ENCODE data around the gene TAX1BP1. TPM values are rescaled to one million over a fixed set of nuclear protein-coding genes. Genes with fewer than 3 reads are reported as not detected.

The TAX1BP1 gene
- polyA plus RNA-seq, 1 donor from 2014 or later: 115 TPM

DNA sequence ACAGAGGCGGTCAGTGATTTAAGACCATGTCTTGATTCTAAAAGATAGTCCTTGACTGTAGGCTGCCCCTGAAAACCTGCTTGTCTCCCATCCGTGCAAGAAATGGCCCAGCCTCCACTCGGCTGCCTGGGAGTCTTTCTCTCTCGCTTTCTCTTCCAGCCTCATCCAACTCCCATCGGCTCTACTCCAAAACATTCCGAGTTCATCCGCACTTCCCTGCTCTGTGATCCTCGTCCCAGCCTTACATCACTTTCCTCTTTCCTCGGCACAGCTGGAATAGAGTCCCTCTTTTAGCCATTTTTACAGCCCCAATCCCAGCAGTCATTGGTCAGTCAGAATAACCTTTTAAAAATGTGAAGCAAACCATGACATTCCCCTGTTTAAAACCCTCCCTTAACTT lies 135.1 kb downstream of the TAX1BP1 start:
- Histone ChIP-seq H3K27me3 (ENCODE audit: insufficient read depth, low read depth, low read length) (no peaks in the 10 kb centered on the region), H3K4me2 (ENCODE audit: low read length) (no peak overlapping the region), H3K4me3 (ENCODE audit: low read length) (no peak overlapping the region), H2AFZ (ENCODE audit: low read depth, low read length) (no peak overlapping the region), H3K79me2 (replicated peaks; ENCODE audit: insufficient read depth, low read length) (no peaks in the 10 kb centered on the region), H3K9me3 (ENCODE audit: low read length) (no peaks in the 10 kb centered on the region), H3K9me2 (ENCODE audit: insufficient read depth, low read length) (no peaks in the 10 kb centered on the region), H3K9ac (ENCODE audit: low read length) (no peak overlapping the region), H3F3A (ENCODE audit: insufficient read depth, low read length, poor library complexity, severe bottlenecking) (no peaks in the 10 kb centered on the region), H3K27ac (ENCODE audit: low read length) (no peak overlapping the region), H4K20me1 (ENCODE audit: insufficient read depth) (no peaks in the 10 kb centered on the region), H3K36me3 (ENCODE audit: insufficient read depth, low read length) (no peaks in the 10 kb centered on the region)
- TF ChIP-seq POLR2AphosphoS5 (IDR thresholded peaks at IDR 0.05): no peak
- TF ChIP-seq, protein P1, sequence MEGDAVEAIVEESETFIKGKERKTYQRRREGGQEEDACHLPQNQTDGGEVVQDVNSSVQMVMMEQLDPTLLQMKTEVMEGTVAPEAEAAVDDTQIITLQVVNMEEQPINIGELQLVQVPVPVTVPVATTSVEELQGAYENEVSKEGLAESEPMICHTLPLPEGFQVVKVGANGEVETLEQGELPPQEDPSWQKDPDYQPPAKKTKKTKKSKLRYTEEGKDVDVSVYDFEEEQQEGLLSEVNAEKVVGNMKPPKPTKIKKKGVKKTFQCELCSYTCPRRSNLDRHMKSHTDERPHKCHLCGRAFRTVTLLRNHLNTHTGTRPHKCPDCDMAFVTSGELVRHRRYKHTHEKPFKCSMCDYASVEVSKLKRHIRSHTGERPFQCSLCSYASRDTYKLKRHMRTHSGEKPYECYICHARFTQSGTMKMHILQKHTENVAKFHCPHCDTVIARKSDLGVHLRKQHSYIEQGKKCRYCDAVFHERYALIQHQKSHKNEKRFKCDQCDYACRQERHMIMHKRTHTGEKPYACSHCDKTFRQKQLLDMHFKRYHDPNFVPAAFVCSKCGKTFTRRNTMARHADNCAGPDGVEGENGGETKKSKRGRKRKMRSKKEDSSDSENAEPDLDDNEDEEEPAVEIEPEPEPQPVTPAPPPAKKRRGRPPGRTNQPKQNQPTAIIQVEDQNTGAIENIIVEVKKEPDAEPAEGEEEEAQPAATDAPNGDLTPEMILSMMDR (IDR thresholded peaks at IDR 0.05; ENCODE audit: poor library complexity, severe bottlenecking): no peak
- no peak for TF ChIP-seq RAD21 (conservative IDR thresholded peaks at IDR 0.05)
- TF ChIP-seq EZH2 (IDR thresholded peaks at IDR 0.05; ENCODE audit: borderline replicate concordance, insufficient read depth, low read length, poor library complexity, severe bottlenecking): no peak
- TF ChIP-seq TAF1 (IDR thresholded peaks at IDR 0.05; ENCODE audit: low read depth): no peak
- no peak for TF ChIP-seq MXI1 (conservative IDR thresholded peaks at IDR 0.05; ENCODE audit: poor library complexity, severe bottlenecking)
- TF ChIP-seq EP300 (conservative IDR thresholded peaks at IDR 0.05; ENCODE audit: poor library complexity, severe bottlenecking): no peak
- TF ChIP-seq, protein P2, sequence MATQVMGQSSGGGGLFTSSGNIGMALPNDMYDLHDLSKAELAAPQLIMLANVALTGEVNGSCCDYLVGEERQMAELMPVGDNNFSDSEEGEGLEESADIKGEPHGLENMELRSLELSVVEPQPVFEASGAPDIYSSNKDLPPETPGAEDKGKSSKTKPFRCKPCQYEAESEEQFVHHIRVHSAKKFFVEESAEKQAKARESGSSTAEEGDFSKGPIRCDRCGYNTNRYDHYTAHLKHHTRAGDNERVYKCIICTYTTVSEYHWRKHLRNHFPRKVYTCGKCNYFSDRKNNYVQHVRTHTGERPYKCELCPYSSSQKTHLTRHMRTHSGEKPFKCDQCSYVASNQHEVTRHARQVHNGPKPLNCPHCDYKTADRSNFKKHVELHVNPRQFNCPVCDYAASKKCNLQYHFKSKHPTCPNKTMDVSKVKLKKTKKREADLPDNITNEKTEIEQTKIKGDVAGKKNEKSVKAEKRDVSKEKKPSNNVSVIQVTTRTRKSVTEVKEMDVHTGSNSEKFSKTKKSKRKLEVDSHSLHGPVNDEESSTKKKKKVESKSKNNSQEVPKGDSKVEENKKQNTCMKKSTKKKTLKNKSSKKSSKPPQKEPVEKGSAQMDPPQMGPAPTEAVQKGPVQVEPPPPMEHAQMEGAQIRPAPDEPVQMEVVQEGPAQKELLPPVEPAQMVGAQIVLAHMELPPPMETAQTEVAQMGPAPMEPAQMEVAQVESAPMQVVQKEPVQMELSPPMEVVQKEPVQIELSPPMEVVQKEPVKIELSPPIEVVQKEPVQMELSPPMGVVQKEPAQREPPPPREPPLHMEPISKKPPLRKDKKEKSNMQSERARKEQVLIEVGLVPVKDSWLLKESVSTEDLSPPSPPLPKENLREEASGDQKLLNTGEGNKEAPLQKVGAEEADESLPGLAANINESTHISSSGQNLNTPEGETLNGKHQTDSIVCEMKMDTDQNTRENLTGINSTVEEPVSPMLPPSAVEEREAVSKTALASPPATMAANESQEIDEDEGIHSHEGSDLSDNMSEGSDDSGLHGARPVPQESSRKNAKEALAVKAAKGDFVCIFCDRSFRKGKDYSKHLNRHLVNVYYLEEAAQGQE (IDR thresholded peaks at IDR 0.05; ENCODE audit: borderline replicate concordance): no peak
- no peak for TF ChIP-seq SMC3 (conservative IDR thresholded peaks at IDR 0.05; ENCODE audit: poor library complexity)

DNA sequence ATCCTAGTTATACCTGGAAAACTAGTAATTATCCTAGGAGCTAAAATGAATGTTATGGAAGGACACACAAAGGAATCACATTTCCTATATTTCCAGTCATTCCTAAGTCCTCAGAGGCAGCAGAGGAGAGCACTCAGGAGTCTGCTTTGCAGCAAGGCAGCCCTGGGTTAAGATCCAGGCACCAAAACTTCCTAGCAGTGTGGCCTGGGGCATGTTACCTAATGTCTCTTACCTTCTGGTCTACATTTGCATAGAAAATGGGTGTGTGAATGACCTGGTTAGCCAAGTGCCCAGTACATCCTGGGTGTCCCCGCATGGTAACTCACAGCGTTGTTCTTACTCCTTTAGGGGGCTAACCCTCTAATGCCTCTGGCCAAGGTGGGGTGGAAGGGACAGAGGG lies 135.9 kb downstream of the TAX1BP1 start:
- no peaks in the 10 kb centered on the region for H3F3A ChIP-seq (ENCODE audit: insufficient read depth, low read length, poor library complexity, severe bottlenecking)
- H3K36me3 ChIP-seq (ENCODE audit: insufficient read depth, low read length): no peaks in the 10 kb centered on the region
- no peak overlapping the region for H3K9ac ChIP-seq (ENCODE audit: low read length)
- H3K79me2 ChIP-seq (replicated peaks; ENCODE audit: insufficient read depth, low read length): no peaks in the 10 kb centered on the region
- no peaks in the 10 kb centered on the region for H3K9me2 ChIP-seq (ENCODE audit: insufficient read depth, low read length)
- no peaks in the 10 kb centered on the region for H3K9me3 ChIP-seq (ENCODE audit: low read length)
- no peak overlapping the region for H3K4me2 ChIP-seq (ENCODE audit: low read length)
- no peak overlapping the region for H3K4me3 ChIP-seq (ENCODE audit: low read length)
- no peaks in the 10 kb centered on the region for H4K20me1 ChIP-seq (ENCODE audit: insufficient read depth)
- H3K27me3 ChIP-seq (ENCODE audit: insufficient read depth, low read depth, low read length): no peaks in the 10 kb centered on the region
- H2AFZ ChIP-seq (ENCODE audit: low read depth, low read length): no peak overlapping the region
- TF ChIP-seq POLR2AphosphoS5 (IDR thresholded peaks at IDR 0.05): no peak
- TF ChIP-seq RAD21 (conservative IDR thresholded peaks at IDR 0.05): no peak
- no peak for TF ChIP-seq EZH2 (IDR thresholded peaks at IDR 0.05; ENCODE audit: borderline replicate concordance, insufficient read depth, low read length, poor library complexity, severe bottlenecking)
- no peak for TF ChIP-seq SMC3 (conservative IDR thresholded peaks at IDR 0.05; ENCODE audit: poor library complexity)
- TF ChIP-seq TAF1 (IDR thresholded peaks at IDR 0.05; ENCODE audit: low read depth): no peak
- no peak for TF ChIP-seq MXI1 (conservative IDR thresholded peaks at IDR 0.05; ENCODE audit: poor library complexity, severe bottlenecking)
- TF ChIP-seq, protein P1 (IDR thresholded peaks at IDR 0.05; ENCODE audit: poor library complexity, severe bottlenecking): no peak
- TF ChIP-seq EP300 (conservative IDR thresholded peaks at IDR 0.05; ENCODE audit: poor library complexity, severe bottlenecking): no peak
- TF ChIP-seq, protein P2 (IDR thresholded peaks at IDR 0.05; ENCODE audit: borderline replicate concordance): no peak
- no peak overlapping the region for H3K27ac ChIP-seq (ENCODE audit: low read length)
